Fibroblast of lung (primary cell): ENCODE results near the gene FGF1. TPM values are rescaled to one million over a fixed set of nuclear protein-coding genes. Genes with fewer than 3 reads are reported as not detected.

Source experiments
- DNase-seq, 2 donors: peaks; one replicate each; pipeline versions ENCODE4 v3.0.0 to v3.0.0-alpha.2; 2010; ENCODE audit warnings: low read depth in 2 of 2
- H2AFZ ChIP-seq: 2 replicates; pipeline ENCODE4 v1.5.1; 2012; ENCODE audit warnings: low read length, control low read depth, inconsistent platforms
- H3K27ac ChIP-seq: 2 replicates; pipeline ENCODE4 v1.5.1; 2011; ENCODE audit warnings: low read length, control low read depth; ENCODE audit not compliant: insufficient read depth
- H3K27me3 ChIP-seq: 2 replicates; pipeline ENCODE4 v1.5.1; 2011; ENCODE audit warnings: mild to moderate bottlenecking, low read length; ENCODE audit not compliant: control insufficient read depth, insufficient read depth
- H3K36me3 ChIP-seq: 2 replicates; pipeline ENCODE4 v1.5.1; 2011; ENCODE audit warnings: low read length; ENCODE audit not compliant: control insufficient read depth, insufficient read depth
- H3K4me1 ChIP-seq: 2 replicates; pipeline ENCODE4 v1.5.1; 2011; ENCODE audit warnings: low read length; ENCODE audit not compliant: control insufficient read depth, insufficient read depth; ENCODE audit errors: extremely low read depth
- H3K4me2 ChIP-seq: 2 replicates; pipeline ENCODE4 v1.5.1; 2011; ENCODE audit warnings: low read length, control low read depth; ENCODE audit not compliant: insufficient read depth; ENCODE audit errors: extremely low read depth
- H3K4me3 ChIP-seq, 4 experiments: fragments of 200-600 bp in 1 of 4; sonication (generic) in 1 of 4; replicated peaks in 1 of 4; 2 replicates each; pipeline ENCODE4 v1.5.1; 2011 to 2016; ENCODE audit warnings: low read length in 4 of 4, low read depth in 3 of 4, mild to moderate bottlenecking in 3 of 4, control low read depth in 2 of 4, inconsistent platforms in 1 of 4, mixed read lengths in 1 of 4; ENCODE audit not compliant: insufficient read depth in 1 of 4; ENCODE audit errors: control extremely low read depth in 1 of 4
- H3K79me2 ChIP-seq: 2 replicates; pipeline ENCODE4 v1.5.1; 2012; ENCODE audit warnings: mild to moderate bottlenecking, low read length, inconsistent platforms; ENCODE audit not compliant: control insufficient read depth, insufficient read depth
- H3K9ac ChIP-seq: 2 replicates; pipeline ENCODE4 v1.5.1; 2011; ENCODE audit warnings: mild to moderate bottlenecking, low read length, control low read depth; ENCODE audit not compliant: insufficient read depth
- H3K9me3 ChIP-seq: 2 replicates; pipeline ENCODE4 v1.5.1; 2012; ENCODE audit warnings: low read depth, low read length; ENCODE audit not compliant: control insufficient read depth, insufficient read depth
- H4K20me1 ChIP-seq: 2 replicates; pipeline ENCODE4 v1.5.1; 2011; ENCODE audit warnings: low read length; ENCODE audit not compliant: control insufficient read depth, insufficient read depth; ENCODE audit errors: extremely low read depth
- EZH2 ChIP-seq: IDR thresholded peaks from 2 replicates; pipeline ENCODE4 v1.5.1; 2012; ENCODE audit warnings: low read length, control low read depth, mild to moderate bottlenecking; ENCODE audit errors: missing control alignments
- polyA plus RNA-seq, 2 donors: library from polyadenylated mRNA; depleted of rRNA in 1 of 2; stranded (reverse) in 1 of 2; unstranded in 1 of 2; fragments of >200 nt; gene quantifications; 2 replicates each; pipeline ENCODE4 v1.2.1, GENCODE V29; 2011 to 2012; ENCODE audit warnings: missing spikeins in 1 of 2
- total RNA-seq: library from RNA; depleted of rRNA; stranded (reverse); fragments of >200 nt; gene quantifications from 2 replicates; pipeline ENCODE4 v1.2.1, GENCODE V29; 2014
- TF ChIP-seq, protein P1 (sequence below), 2 donors: IDR thresholded peaks in 1 of 2; conservative IDR thresholded peaks in 1 of 2; 1 replicate in 1 of 2; 2 replicates in 1 of 2; pipeline ENCODE4 v1.5.1; 2011 to 2012; ENCODE audit warnings: low read length in 2 of 2, control low read depth in 1 of 2, inconsistent platforms in 1 of 2, low read depth in 1 of 2, mild to moderate bottlenecking in 1 of 2

The FGF1 gene
- total and polyA plus RNA-seq, 2 donors (not counting 1 experiment from before 2014, with no cell fraction given): 3.5 to 17.7 TPM

DNA sequence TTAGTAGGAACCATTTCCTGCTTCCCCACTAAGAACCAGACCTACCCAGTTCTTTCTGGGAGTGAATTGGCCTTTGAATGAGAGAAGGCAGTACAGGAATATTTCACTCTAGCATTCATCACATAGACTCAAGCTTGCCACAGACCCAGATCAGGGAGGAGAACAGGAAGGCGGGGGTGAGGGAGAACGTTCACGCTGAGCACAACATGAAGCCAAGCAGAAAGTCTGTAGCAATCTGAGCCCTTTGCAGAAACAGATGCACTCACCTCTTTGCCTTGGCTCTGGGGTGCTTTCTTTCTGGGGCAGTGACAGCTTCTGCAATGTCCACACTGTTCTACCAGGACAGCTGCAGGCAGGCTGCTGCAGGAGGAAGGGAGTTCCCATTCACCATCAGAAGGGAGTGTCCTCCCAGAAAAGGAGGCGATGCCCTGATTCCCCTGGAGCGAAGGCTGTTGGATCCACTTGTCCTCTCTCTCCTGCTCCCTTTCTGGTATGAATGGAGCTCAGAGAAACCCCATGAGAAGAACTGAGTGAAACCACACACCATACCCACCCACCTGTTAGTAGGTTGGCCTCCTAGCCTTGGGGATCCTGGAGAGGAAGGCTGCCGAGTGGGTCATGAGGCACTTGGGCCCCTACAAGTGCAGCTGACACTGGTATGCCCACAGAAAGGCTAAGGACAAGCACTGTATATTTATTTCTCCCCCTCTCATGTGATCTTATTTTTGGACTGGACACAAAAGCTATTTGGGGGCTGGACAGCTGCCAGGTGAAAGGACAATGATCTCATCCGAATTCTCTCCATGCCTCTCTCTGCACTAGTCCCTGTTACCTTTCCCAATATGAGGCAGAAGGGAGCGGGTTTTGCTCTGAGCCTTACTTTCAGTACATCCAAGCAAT is 11.7 kb upstream of the FGF1 start:
- no peaks in the 10 kb centered on the region for H3K27me3 ChIP-seq
- H3K4me2 ChIP-seq: peak overlapping the region; percentile 68
- peak overlapping the region; percentile 22 for H2AFZ ChIP-seq
- H3K4me1 ChIP-seq: peaks cover 13% of the 10 kb centered on the region
- H3K4me3 ChIP-seq: no peak overlapping the region
- TF ChIP-seq, protein P1, sequence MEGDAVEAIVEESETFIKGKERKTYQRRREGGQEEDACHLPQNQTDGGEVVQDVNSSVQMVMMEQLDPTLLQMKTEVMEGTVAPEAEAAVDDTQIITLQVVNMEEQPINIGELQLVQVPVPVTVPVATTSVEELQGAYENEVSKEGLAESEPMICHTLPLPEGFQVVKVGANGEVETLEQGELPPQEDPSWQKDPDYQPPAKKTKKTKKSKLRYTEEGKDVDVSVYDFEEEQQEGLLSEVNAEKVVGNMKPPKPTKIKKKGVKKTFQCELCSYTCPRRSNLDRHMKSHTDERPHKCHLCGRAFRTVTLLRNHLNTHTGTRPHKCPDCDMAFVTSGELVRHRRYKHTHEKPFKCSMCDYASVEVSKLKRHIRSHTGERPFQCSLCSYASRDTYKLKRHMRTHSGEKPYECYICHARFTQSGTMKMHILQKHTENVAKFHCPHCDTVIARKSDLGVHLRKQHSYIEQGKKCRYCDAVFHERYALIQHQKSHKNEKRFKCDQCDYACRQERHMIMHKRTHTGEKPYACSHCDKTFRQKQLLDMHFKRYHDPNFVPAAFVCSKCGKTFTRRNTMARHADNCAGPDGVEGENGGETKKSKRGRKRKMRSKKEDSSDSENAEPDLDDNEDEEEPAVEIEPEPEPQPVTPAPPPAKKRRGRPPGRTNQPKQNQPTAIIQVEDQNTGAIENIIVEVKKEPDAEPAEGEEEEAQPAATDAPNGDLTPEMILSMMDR (conservative IDR thresholded peaks at IDR 0.05 in 1 of 2, IDR thresholded peaks at IDR 0.05 in 1 of 2; ENCODE audit: low read depth in 1 of 2, low read length in 2 of 2): no peak
- TF ChIP-seq EZH2: no peak
- no peak overlapping the region for H3K27ac ChIP-seq
- H4K20me1 ChIP-seq: no peaks in the 10 kb centered on the region
- peak; percentile 47 to 61 for DNase-seq
- no peaks in the 10 kb centered on the region for H3K36me3 ChIP-seq
- no peak overlapping the region for H3K9ac ChIP-seq
- no peaks in the 10 kb centered on the region for H3K79me2 ChIP-seq
- H3K9me3 ChIP-seq: no peaks in the 10 kb centered on the region

DNA sequence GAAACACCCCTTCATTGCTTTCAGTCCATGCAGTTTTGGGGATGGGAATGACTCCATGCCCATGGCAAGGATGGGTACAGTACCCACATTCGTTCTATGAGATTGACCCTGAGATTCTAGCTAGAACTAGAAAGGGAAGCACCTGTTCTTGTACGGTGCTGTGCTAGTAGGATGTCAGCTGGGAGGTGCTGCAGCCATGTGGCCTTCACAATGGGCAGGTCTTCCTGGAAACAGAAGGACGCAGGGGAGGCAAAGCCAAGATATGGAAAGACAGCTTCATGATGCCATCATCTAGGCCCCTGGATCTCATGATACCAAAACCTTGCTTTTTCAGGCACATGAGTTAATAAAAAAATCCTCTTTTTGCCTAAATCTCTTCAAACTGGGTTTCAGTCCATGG is 10.5 kb upstream of the FGF1 start:
- no peak for DNase-seq
- no peak for TF ChIP-seq EZH2
- TF ChIP-seq, protein P1 (conservative IDR thresholded peaks at IDR 0.05 in 1 of 2, IDR thresholded peaks at IDR 0.05 in 1 of 2; ENCODE audit: low read depth in 1 of 2, low read length in 2 of 2): no peak
- Histone ChIP-seq H2AFZ (no peak overlapping the region), H3K36me3 (no peaks in the 10 kb centered on the region), H3K27ac (no peak overlapping the region), H3K79me2 (no peaks in the 10 kb centered on the region), H3K4me2 (no peak overlapping the region), H3K9ac (no peak overlapping the region), H3K4me1 (peaks cover 13% of the 10 kb centered on the region), H4K20me1 (no peaks in the 10 kb centered on the region), H3K27me3 (no peaks in the 10 kb centered on the region), H3K4me3 (no peak overlapping the region), H3K9me3 (no peaks in the 10 kb centered on the region)

DNA sequence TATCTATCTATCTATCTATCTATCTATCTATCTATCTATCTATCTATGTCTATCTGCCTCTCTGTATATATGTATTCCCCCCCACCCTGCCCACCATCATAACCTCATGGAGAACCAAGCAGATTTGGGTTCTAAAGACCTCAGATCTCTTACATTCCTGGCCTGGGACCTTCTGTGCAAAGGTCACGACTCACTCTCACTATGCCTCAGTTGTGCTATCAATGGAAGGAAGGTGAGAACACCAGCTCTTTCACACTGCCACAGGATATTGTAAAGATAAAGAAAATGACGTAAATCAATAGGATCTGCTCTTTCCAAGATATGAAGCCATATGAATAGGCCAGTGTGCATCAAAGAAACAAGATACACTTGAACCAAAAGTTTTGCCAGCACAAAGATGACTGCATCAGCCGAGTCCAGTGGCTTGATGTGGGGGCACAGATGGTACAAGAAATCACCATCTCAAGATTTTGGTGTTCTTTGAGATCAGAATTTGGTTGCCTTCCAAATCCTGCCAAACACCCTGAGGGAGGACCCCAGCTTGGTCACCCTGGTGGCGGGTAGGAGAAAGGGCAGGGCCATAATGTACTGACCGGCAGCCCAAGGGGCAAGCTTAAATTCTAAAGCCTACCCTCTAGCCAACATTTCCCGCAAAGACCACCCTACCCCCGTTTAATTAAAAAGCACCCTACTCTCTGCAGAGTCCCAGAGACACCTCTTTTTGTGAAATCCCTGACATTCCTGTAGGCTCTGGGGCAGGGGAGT is 8.4 kb upstream of the FGF1 start:
- Histone ChIP-seq H3K27ac (no peak overlapping the region), H3K79me2 (no peaks in the 10 kb centered on the region), H3K4me2 (no peak overlapping the region), H3K9ac (no peak overlapping the region), H2AFZ (no peak overlapping the region), H3K9me3 (no peaks in the 10 kb centered on the region), H3K4me1 (peaks cover 13% of the 10 kb centered on the region), H3K36me3 (no peaks in the 10 kb centered on the region), H3K4me3 (no peak overlapping the region), H4K20me1 (no peaks in the 10 kb centered on the region), H3K27me3 (no peaks in the 10 kb centered on the region)
- TF ChIP-seq, protein P1 (conservative IDR thresholded peaks at IDR 0.05 in 1 of 2, IDR thresholded peaks at IDR 0.05 in 1 of 2; ENCODE audit: low read depth in 1 of 2, low read length in 2 of 2): peak in 1 of 2 donors; percentile 15
- TF ChIP-seq EZH2: no peak
- DNase-seq: no peak
